Endometrial microvascular endothelial cells (primary cell): Measurements from ENCODE around the gene ATP2C1. TPM values are rescaled to one million over a fixed set of nuclear protein-coding genes. Genes with fewer than 3 reads are reported as not detected.

Experiments used
- in situ Hi-C: cut with HindIII; loops from 2 replicates; pipeline ENCODE4 v1.10.0; 2017; ENCODE audit warnings: low sequenced_read_pairs, low pct_unique_long_range_greater_than_20kb; ENCODE audit errors: inconsistent ontology term
- total RNA-seq: library from RNA; depleted of rRNA; stranded (reverse); fragments of >200 nt; gene quantifications from one replicate; pipeline ENCODE4 v1.2.3, GENCODE V29; 2015; ENCODE audit errors: inconsistent ontology term

Gene ATP2C1
- total RNA-seq, 1 donor from 2014 or later, result 69.2 TPM

- in situ Hi-C loops, result no loop called here
Observed at GRCh38 chr3:130932979-130933378, 39.1 kb downstream of the ATP2C1 start.

GRCh38 chr3:130933801-130934345 lies 40.0 kb downstream of the ATP2C1 start:
- in situ Hi-C loops, result no loop called here

GRCh38 chr3:130934442-130935089 lies 40.7 kb downstream of the ATP2C1 start:
- in situ Hi-C loops, result no loop called here

- in situ Hi-C loops, result no loop called here
Observed at GRCh38 chr3:130935761-130936492, 42.0 kb downstream of the ATP2C1 start.

GRCh38 chr3:130939753-130940152 lies 45.9 kb downstream of the ATP2C1 start:
- in situ Hi-C loops, result no loop called here

- in situ Hi-C loops, result no loop called here
Observed at GRCh38 chr3:130941793-130942192, 47.9 kb downstream of the ATP2C1 start.

- in situ Hi-C loops, result no loop called here
Observed at GRCh38 chr3:130946882-130947281, 53.0 kb downstream of the ATP2C1 start.

- in situ Hi-C loops, result no loop called here
Observed at GRCh38 chr3:130948001-130948773, 54.3 kb downstream of the ATP2C1 start.

GRCh38 chr3:130948929-130949328 lies 55.0 kb downstream of the ATP2C1 start:
- in situ Hi-C loops, result no loop called here

- in situ Hi-C loops, result no loop called here
Observed at GRCh38 chr3:130950124-130950523, 56.2 kb downstream of the ATP2C1 start.

GRCh38 chr3:130950641-130951040 lies 56.8 kb downstream of the ATP2C1 start:
- in situ Hi-C loops, result no loop called here

- in situ Hi-C loops, result no loop called here
Observed at GRCh38 chr3:130955481-130955880, 61.6 kb downstream of the ATP2C1 start.

- in situ Hi-C loops, result no loop called here
Observed at GRCh38 chr3:130956281-130956680, 62.4 kb downstream of the ATP2C1 start.

- in situ Hi-C loops, result no loop called here
Observed at GRCh38 chr3:130956721-130957120, 62.8 kb downstream of the ATP2C1 start.

GRCh38 chr3:130960139-130960795 lies 66.4 kb downstream of the ATP2C1 start:
- in situ Hi-C loops, result no loop called here

- in situ Hi-C loops, result no loop called here
Observed at GRCh38 chr3:130961458-130961857, 67.6 kb downstream of the ATP2C1 start.

- in situ Hi-C loops, result no loop called here
Observed at GRCh38 chr3:130963444-130963843, 69.6 kb downstream of the ATP2C1 start.

GRCh38 chr3:130963878-130964277 lies 70.0 kb downstream of the ATP2C1 start:
- in situ Hi-C loops, result no loop called here

GRCh38 chr3:130967281-130967680 lies 73.4 kb downstream of the ATP2C1 start:
- in situ Hi-C loops, result no loop called here
